Measurements from ENCODE around the gene S100G. TPM values are rescaled to one million over a fixed set of nuclear protein-coding genes. Genes with fewer than 3 reads are reported as not detected.

The S100G gene
- polyA plus RNA-seq, 3 donors: not detected

GRCh38 chrX:16643176-16643575 is 6.8 kb upstream of the S100G start:
- H3K27me3 Mint-ChIP-seq (ENCODE audit: low read depth in 3 of 3): peaks cover 0 to 19% (median 0%) of the 10 kb centered on the region in 3 donors
- Histone ChIP-seq H3K27me3 (ENCODE audit: control insufficient read depth in 2 of 2, insufficient read depth in 2 of 2, low read length in 2 of 2) (peaks cover 0 to 2% of the 10 kb centered on the region in 2 donors), H3K4me2 (replicated peaks; ENCODE audit: extremely low read depth, low read length, poor library complexity, severe bottlenecking) (no peak overlapping the region), H4K20me1 (ENCODE audit: insufficient read depth, low read length) (no peaks in the 10 kb centered on the region), H3K4me3 (replicated peaks in 1 of 3; ENCODE audit: low read depth in 2 of 3, low read length in 3 of 3) (no peak overlapping the region), H2AFZ (ENCODE audit: insufficient read depth, low read depth, low read length, poor library complexity, severe bottlenecking) (no peak overlapping the region), H3K9ac (ENCODE audit: insufficient read depth, low read length, poor library complexity, severe bottlenecking) (no peak overlapping the region), H3K9me3 (replicated peaks in 1 of 2; ENCODE audit: control insufficient read depth in 1 of 2, insufficient read depth in 1 of 2, low read length in 2 of 2) (no peaks in the 10 kb centered on the region), H3K4me1 (ENCODE audit: control insufficient read depth in 1 of 2, insufficient read depth in 2 of 2, low read length in 2 of 2) (no peaks in the 10 kb centered on the region), H3K27ac (ENCODE audit: low read depth in 1 of 2, low read length in 2 of 2) (no peak overlapping the region), H3K36me3 (replicated peaks in 1 of 2; ENCODE audit: control insufficient read depth in 1 of 2, insufficient read depth in 2 of 2, low read length in 2 of 2) (no peaks in the 10 kb centered on the region), H3K79me2 (ENCODE audit: insufficient read depth, low read length) (no peaks in the 10 kb centered on the region)
- no peak overlapping the region for H3K4me3 Mint-ChIP-seq
- no peaks in the 10 kb centered on the region for H3K9me3 Mint-ChIP-seq
- H3K36me3 Mint-ChIP-seq: peaks cover 5% of the 10 kb centered on the region in 2 donors
- H3K4me1 Mint-ChIP-seq: peaks cover 6% of the 10 kb centered on the region
- WGBS (ENCODE audit: insufficient coverage): 0% methylated on average over 1 of the region's 5 CpGs
- DNase-seq: no peak
- no peak overlapping the region for H3K27ac Mint-ChIP-seq
- no peak for TF ChIP-seq CTCF (IDR thresholded peaks at IDR 0.05)
- intact Hi-C loops (cut with micrococcal nuclease): no loop called here

- no peak for TF ChIP-seq CTCF (IDR thresholded peaks at IDR 0.05)
- Histone ChIP-seq H3K79me2 (ENCODE audit: insufficient read depth, low read length) (no peaks in the 10 kb centered on the region), H3K4me1 (ENCODE audit: control insufficient read depth in 1 of 2, insufficient read depth in 2 of 2, low read length in 2 of 2) (no peaks in the 10 kb centered on the region), H3K9ac (ENCODE audit: insufficient read depth, low read length, poor library complexity, severe bottlenecking) (no peak overlapping the region), H3K9me3 (replicated peaks in 1 of 2; ENCODE audit: control insufficient read depth in 1 of 2, insufficient read depth in 1 of 2, low read length in 2 of 2) (no peaks in the 10 kb centered on the region), H3K27ac (ENCODE audit: low read depth in 1 of 2, low read length in 2 of 2) (no peak overlapping the region), H3K4me3 (replicated peaks in 1 of 3; ENCODE audit: low read depth in 2 of 3, low read length in 3 of 3) (no peak overlapping the region), H3K27me3 (ENCODE audit: control insufficient read depth in 2 of 2, insufficient read depth in 2 of 2, low read length in 2 of 2) (peaks cover 0 to 5% of the 10 kb centered on the region in 2 donors), H4K20me1 (ENCODE audit: insufficient read depth, low read length) (no peaks in the 10 kb centered on the region), H3K36me3 (replicated peaks in 1 of 2; ENCODE audit: control insufficient read depth in 1 of 2, insufficient read depth in 2 of 2, low read length in 2 of 2) (no peaks in the 10 kb centered on the region), H2AFZ (ENCODE audit: insufficient read depth, low read depth, low read length, poor library complexity, severe bottlenecking) (no peak overlapping the region), H3K4me2 (replicated peaks; ENCODE audit: extremely low read depth, low read length, poor library complexity, severe bottlenecking) (no peak overlapping the region)
- peaks cover 0 to 13% (median 0%) of the 10 kb centered on the region in 3 donors for H3K27me3 Mint-ChIP-seq (ENCODE audit: low read depth in 3 of 3)
- peaks cover 0 to 2% (median 0%) of the 10 kb centered on the region in 7 donors for H3K9me3 Mint-ChIP-seq
- intact Hi-C loops (cut with micrococcal nuclease): no loop called here
- peaks cover 3 to 5% of the 10 kb centered on the region in 2 donors for H3K36me3 Mint-ChIP-seq
- no peak overlapping the region for H3K27ac Mint-ChIP-seq
- no CpG with 5 or more reads among the region's 4 CpGs for WGBS (ENCODE audit: insufficient coverage)
- peaks cover 6% of the 10 kb centered on the region for H3K4me1 Mint-ChIP-seq
- DNase-seq: no peak
- H3K4me3 Mint-ChIP-seq: no peak overlapping the region
Measured at GRCh38 chrX:16646366-16647138, 3.4 kb upstream of the S100G start.
